ENCODE data around the gene USP34. TPM values are rescaled to one million over a fixed set of nuclear protein-coding genes. Genes with fewer than 3 reads are reported as not detected.
A peak's percentile ranks its signal among the peaks of the same experiment; 100 is the strongest.

Gene USP34
- total and polyA plus RNA-seq, 12 donors, result 34.3 to 75.7 (median 58.6) TPM

- no peak for TF ChIP-seq CTCF (IDR thresholded peaks at IDR 0.05)
- H3K4me1 ChIP-seq, result peaks cover 0 to 26% (median 21%) of the 10 kb centered on the region in 9 donors
- no peak for ATAC-seq
- WGBS, 2 donors, result 99 to 100% methylated on average over 1 of the region's 1 CpG
- H3K9me3 ChIP-seq, result no peaks in the 10 kb centered on the region
- H3K27me3 ChIP-seq, result no peaks in the 10 kb centered on the region
- H3K27ac ChIP-seq, result no peak overlapping the region
- no peak overlapping the region for H3K4me3 ChIP-seq
- H3K36me3 ChIP-seq, result peaks cover 0 to 51% (median 0%) of the 10 kb centered on the region in 9 donors
- DNase-seq, result no peak
- intact Hi-C loops (cut with DNase I), result no loop called here
Measured at GRCh38 chr2:61362873-61363272, 108.0 kb downstream of the USP34 start.

GRCh38 chr2:61361068-61361467 lies 109.8 kb downstream of the USP34 start:
- ATAC-seq (no peak), DNase-seq (no peak)
- 100% methylated on average over 1 of the region's 1 CpG for WGBS, 2 donors
- Histone ChIP-seq H3K36me3 (peaks cover 0 to 40% (median 0%) of the 10 kb centered on the region in 9 donors), H3K27ac (no peak overlapping the region), H3K4me3 (no peak overlapping the region), H3K4me1 (peaks cover 0 to 42% (median 36%) of the 10 kb centered on the region in 9 donors), H3K9me3 (no peaks in the 10 kb centered on the region), H3K27me3 (no peaks in the 10 kb centered on the region)
- TF ChIP-seq CTCF (IDR thresholded peaks at IDR 0.05), result no peak
- intact Hi-C loops (cut with DNase I), result no loop called here

- H3K27me3 ChIP-seq, result no peaks in the 10 kb centered on the region
- H3K4me1 ChIP-seq, result peaks cover 0 to 47% (median 39%) of the 10 kb centered on the region in 9 donors
- DNase-seq, result no peak
- peak in 6 of 8 donors; percentile 59 to 74 (median 66) for ATAC-seq
- H3K36me3 ChIP-seq, result peaks cover 0 to 37% (median 9%) of the 10 kb centered on the region in 9 donors
- peak overlapping the region in 7 of 10 donors; percentile 16 to 67 (median 36) for H3K27ac ChIP-seq
- intact Hi-C loops (cut with DNase I), result loop anchor here in 2 of 10 donors (10.0 kb wide), 2 partner anchors 106 to 116 kb away; partner anchors contain the start of gene USP34 (in 1 of the 2)
- H3K4me3 ChIP-seq, result peak overlapping the region in 1 of 10 donors; percentile 1
- no peak for TF ChIP-seq CTCF (IDR thresholded peaks at IDR 0.05)
- H3K9me3 ChIP-seq, result peaks cover 0 to 9% (median 5%) of the 10 kb centered on the region in 11 donors
Measured at GRCh38 chr2:61359058-61359457, 111.8 kb downstream of the USP34 start.

GRCh38 chr2:61357681-61358080 lies 113.2 kb downstream of the USP34 start:
- WGBS, 2 donors, result 93 to 94% methylated on average over 6 of the region's 6 CpGs
- Histone ChIP-seq H3K4me1 (peaks cover 0 to 47% (median 39%) of the 10 kb centered on the region in 9 donors), H3K36me3 (peaks cover 0 to 36% (median 13%) of the 10 kb centered on the region in 9 donors), H3K27me3 (no peaks in the 10 kb centered on the region), H3K27ac (peak overlapping the region in 5 of 10 donors; percentile 4 to 33 (median 29)), H3K4me3 (no peak overlapping the region), H3K9me3 (peaks cover 0 to 23% (median 14%) of the 10 kb centered on the region in 11 donors)
- no peak for TF ChIP-seq CTCF (IDR thresholded peaks at IDR 0.05)
- intact Hi-C loops (cut with DNase I), result loop anchor here in 2 of 10 donors (10.0 kb wide), 2 partner anchors 107 to 117 kb away; partner anchors contain the start of gene USP34 (in 1 of the 2)
- no peak for ATAC-seq
- no peak for DNase-seq

Data from heart right ventricle (tissue), 16 donors.